ENCODE measurements around the gene INPP5A. TPM values are rescaled to one million over a fixed set of nuclear protein-coding genes. Genes with fewer than 3 reads are reported as not detected.

The INPP5A gene
- total and polyA plus RNA-seq, 11 donors: 38.6 to 179 (median 102) TPM

DNA sequence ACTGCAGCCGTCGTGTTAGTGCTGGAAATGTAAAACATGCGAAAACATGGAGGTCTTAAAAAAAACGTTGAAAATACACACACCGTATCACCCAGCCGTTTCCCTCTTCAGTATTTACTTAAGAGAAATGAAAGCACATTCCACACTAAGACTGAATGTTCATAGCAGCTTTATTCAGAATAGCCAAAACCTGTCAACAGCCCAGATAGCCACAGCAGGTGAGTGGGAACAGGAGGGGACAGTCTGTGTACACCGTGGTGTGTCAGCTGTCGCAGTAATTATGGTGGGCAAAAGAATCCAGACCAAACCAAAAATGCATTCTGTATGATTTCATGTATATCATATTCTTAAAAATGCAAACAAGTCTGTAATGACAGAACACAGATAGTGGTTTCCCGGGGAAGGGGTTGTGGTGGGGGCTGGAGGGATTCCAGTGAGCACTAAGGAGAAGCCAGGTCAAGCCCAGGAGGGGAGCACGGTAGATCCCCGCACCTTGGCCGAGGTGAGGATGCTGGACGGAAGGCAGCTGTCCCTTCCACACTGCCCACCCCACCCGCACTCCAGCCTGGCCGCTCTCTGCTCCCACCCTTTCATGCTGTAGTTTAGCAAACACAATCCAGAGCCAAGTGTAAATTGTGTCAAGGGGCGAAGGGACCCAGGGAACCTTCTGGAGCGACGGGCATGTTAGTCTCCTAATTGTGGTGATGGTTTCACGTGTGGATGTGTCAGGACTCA, 124.8 kb downstream of the INPP5A start:
- Histone ChIP-seq H3K27ac (no peak overlapping the region), H3K36me3 (peaks cover 0 to 43% (median 13%) of the 10 kb centered on the region in 9 donors), H3K27me3 (no peaks in the 10 kb centered on the region), H3K4me3 (no peak overlapping the region), H3K4me1 (peaks cover 0 to 9% (median 0%) of the 10 kb centered on the region in 12 donors), H3K9me3 (peaks cover 0 to 11% (median 0%) of the 10 kb centered on the region in 12 donors)
- intact Hi-C loops (cut with DNase I): loop anchor here in 1 of 10 donors (10.0 kb wide), 1 partner anchor 472 kb away; no protein-coding TSS in a partner anchor
- DNase-seq: no peak
- no peak for ATAC-seq
- no peak for TF ChIP-seq POLR2A (IDR thresholded peaks at IDR 0.05)
- TF ChIP-seq, protein P1, sequence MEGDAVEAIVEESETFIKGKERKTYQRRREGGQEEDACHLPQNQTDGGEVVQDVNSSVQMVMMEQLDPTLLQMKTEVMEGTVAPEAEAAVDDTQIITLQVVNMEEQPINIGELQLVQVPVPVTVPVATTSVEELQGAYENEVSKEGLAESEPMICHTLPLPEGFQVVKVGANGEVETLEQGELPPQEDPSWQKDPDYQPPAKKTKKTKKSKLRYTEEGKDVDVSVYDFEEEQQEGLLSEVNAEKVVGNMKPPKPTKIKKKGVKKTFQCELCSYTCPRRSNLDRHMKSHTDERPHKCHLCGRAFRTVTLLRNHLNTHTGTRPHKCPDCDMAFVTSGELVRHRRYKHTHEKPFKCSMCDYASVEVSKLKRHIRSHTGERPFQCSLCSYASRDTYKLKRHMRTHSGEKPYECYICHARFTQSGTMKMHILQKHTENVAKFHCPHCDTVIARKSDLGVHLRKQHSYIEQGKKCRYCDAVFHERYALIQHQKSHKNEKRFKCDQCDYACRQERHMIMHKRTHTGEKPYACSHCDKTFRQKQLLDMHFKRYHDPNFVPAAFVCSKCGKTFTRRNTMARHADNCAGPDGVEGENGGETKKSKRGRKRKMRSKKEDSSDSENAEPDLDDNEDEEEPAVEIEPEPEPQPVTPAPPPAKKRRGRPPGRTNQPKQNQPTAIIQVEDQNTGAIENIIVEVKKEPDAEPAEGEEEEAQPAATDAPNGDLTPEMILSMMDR (IDR thresholded peaks at IDR 0.05): no peak
- WGBS, 4 donors: 87 to 92% (median 89%) methylated on average over 19 of the region's 19 CpGs

- intact Hi-C loops (cut with DNase I): loop anchor here in 1 of 10 donors (10.0 kb wide), 1 partner anchor 471 kb away; no protein-coding TSS in a partner anchor
- Histone ChIP-seq H3K4me1 (peaks cover 0 to 9% (median 0%) of the 10 kb centered on the region in 12 donors), H3K27me3 (no peaks in the 10 kb centered on the region), H3K9me3 (peaks cover 0 to 11% (median 0%) of the 10 kb centered on the region in 12 donors), H3K27ac (no peak overlapping the region), H3K4me3 (no peak overlapping the region), H3K36me3 (peaks cover 0 to 41% (median 11%) of the 10 kb centered on the region in 9 donors)
- TF ChIP-seq POLR2A (IDR thresholded peaks at IDR 0.05): no peak
- TF ChIP-seq, protein P1 (IDR thresholded peaks at IDR 0.05): no peak
- WGBS, 4 donors: 94 to 96% (median 95%) methylated on average over 29 of the region's 29 CpGs
- no peak for DNase-seq
- no peak for ATAC-seq
Observed at GRCh38 chr10:132663666-132664365, 126.2 kb downstream of the INPP5A start.

DNA sequence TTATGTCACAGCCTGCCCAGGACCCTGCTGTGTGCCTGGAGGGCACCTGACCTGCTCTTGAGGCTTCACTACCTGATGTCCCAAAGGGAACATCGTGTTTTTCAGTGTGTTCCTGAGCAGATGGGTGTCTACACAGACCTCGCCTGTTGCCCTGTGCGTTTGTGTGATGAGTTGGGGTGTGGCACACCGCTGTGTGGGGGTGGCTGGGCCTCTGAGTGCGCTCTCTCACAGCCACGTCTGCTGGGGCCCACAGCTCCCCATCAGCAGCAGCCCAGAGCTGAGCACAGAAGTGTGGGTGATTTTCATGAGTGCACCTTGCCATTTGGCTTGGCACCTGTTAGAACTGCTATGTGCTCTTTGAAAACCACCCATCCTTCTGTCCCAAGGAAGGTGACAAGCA, 126.8 kb downstream of the INPP5A start:
- Histone ChIP-seq H3K27me3 (no peaks in the 10 kb centered on the region), H3K4me3 (no peak overlapping the region), H3K36me3 (peaks cover 0 to 35% (median 9%) of the 10 kb centered on the region in 9 donors), H3K4me1 (peaks cover 0 to 9% (median 0%) of the 10 kb centered on the region in 12 donors), H3K27ac (no peak overlapping the region), H3K9me3 (peaks cover 0 to 11% (median 0%) of the 10 kb centered on the region in 12 donors)
- intact Hi-C loops (cut with DNase I): loop anchor here in 1 of 10 donors (10.0 kb wide), 1 partner anchor 470 kb away; no protein-coding TSS in a partner anchor
- DNase-seq (no peak), ATAC-seq (no peak)
- no peak for TF ChIP-seq POLR2A (IDR thresholded peaks at IDR 0.05)
- TF ChIP-seq, protein P1 (IDR thresholded peaks at IDR 0.05): no peak
- WGBS, 4 donors: 77 to 91% (median 89%) methylated on average over 6 of the region's 6 CpGs

DNA sequence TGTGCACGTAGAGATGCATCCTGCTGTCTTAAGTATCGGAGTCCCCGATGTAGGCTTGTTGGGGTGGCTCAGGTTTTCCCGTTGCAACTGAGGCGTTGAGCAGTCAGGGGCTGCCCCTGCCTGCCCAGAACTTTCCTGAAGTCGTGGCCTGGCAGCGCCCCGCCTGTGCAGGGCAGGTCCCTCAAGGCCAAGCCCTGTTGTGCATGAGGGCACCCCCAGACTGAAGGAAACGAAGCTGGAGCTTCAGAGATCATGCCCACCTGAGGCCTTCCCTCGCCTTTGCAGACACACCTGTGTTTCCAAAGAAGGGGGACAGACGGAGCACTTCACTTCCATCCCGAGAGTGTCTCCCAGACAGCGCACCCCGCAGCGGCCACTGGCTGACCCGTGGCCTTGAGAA, 127.3 kb downstream of the INPP5A start:
- H3K9me3 ChIP-seq: peaks cover 0 to 11% (median 0%) of the 10 kb centered on the region in 12 donors
- H3K4me3 ChIP-seq: no peak overlapping the region
- no peaks in the 10 kb centered on the region for H3K27me3 ChIP-seq
- TF ChIP-seq, protein P1 (IDR thresholded peaks at IDR 0.05): no peak
- TF ChIP-seq POLR2A (IDR thresholded peaks at IDR 0.05): no peak
- H3K4me1 ChIP-seq: peaks cover 0 to 8% (median 0%) of the 10 kb centered on the region in 12 donors
- WGBS, 4 donors: 90 to 92% (median 91%) methylated on average over 11 to 16 of the region's 16 CpGs
- no peak for ATAC-seq
- intact Hi-C loops (cut with DNase I): loop anchor here in 1 of 10 donors (10.0 kb wide), 1 partner anchor 470 kb away; no protein-coding TSS in a partner anchor
- peaks cover 0 to 30% (median 4%) of the 10 kb centered on the region in 9 donors for H3K36me3 ChIP-seq
- no peak overlapping the region for H3K27ac ChIP-seq
- no peak for DNase-seq
